GM08714 (cell line): ENCODE data around the gene ITM2A.

Experiments
- H3K4me3 ChIP-seq: fragments of 200-500 bp; sonication (Bioruptor generic); 2 replicates; pipeline ENCODE4 v1.5.1; 2014; ENCODE audit warnings: mild to moderate bottlenecking, low read length, inconsistent platforms
- ZNF274 ChIP-seq: IDR thresholded peaks from 2 replicates; pipeline ENCODE4 v1.6.1; 2012; ENCODE audit warnings: mild to moderate bottlenecking, low read depth, low read length

Gene ITM2A

DNA sequence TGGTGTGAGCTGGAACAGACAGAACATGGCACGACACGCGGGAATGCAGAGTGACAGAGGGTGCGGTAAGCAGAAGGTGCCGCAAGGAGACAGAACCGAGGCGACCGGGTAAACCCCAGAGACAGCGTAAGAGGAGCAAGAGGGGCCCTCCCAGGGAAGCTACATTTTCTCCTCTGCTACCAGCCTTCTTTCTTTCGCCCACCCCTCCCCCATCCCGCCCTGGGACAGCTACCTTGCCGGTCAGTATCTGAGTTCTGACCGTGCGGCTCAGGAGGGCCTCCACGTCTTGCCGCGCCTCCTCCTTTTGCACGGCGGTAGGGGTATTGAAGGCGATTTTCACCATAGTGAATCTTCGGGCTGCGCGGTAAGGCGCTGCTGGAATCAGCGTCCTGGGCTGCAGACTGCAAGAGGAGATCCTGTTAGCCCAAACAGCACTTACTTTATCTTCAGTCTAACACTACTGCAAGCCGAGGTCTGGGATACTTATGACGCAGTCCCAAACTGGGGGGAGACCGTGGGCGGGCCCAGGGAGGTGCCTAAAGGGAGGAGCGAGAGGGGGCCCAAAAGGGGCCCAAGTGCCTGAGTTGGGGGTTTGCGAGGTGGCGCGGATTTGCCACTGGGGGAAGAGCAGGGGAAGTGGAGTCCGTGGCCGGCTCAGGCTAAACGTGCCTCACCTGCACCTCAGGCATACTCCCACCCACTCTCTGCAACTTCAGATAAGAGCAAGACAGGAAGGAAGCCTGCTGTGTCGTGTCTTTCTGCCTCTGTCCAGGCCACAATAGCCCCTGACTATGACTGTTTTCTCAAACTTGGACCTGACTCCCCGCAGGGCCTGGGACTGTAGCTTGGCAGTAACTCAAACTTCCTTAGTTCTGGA is at the start of gene ITM2A:
TSS of gene ITM2A (minus strand) at position 462 of the 877 bp plus-strand sequence. CDS start at position 343, 119 bp downstream.
- peak within 1 kb of the TSS; percentile 72 for H3K4me3 ChIP-seq
- no peak for TF ChIP-seq ZNF274

DNA sequence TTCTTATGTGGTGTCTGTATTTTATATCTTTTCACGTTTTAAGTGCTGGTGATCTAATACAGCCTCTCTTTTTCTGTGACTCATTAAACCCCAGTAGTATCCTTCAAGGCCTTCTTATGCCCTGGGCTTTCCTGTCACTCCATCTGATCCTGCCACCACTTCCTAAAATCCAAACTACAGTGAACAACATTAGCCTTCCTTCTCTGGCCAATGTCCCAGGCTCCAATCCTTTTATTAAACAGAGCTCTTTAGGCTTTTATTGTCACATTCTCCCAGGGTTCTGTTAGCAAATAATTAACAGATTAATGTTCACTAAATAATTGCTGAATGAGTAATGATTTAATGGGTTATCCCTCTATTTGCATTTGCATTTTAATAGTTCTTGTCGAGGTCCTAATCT is 47.9 kb upstream of the ITM2A start:
- TF ChIP-seq ZNF274, result no peak
- H3K4me3 ChIP-seq, result no peak overlapping the region

DNA sequence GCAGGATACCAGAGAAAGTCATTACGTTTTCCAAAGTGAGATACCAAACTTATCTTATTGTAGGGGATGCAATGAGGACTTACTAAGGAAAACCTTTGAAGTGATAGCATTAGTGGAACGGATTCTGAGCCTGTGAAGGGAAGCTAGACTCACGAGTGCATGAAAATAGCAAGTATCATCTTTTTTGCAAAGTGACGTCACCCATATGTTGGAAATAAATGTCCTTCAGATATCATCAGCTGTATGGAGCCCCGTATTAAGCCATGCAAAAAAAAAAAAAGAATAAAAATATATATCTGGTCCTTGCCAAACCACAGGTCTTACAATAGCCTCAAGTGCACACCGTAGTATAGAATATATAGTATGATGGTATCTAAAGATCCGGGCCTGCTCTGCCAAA is 46.8 kb upstream of the ITM2A start:
- H3K4me3 ChIP-seq, result no peak overlapping the region

DNA sequence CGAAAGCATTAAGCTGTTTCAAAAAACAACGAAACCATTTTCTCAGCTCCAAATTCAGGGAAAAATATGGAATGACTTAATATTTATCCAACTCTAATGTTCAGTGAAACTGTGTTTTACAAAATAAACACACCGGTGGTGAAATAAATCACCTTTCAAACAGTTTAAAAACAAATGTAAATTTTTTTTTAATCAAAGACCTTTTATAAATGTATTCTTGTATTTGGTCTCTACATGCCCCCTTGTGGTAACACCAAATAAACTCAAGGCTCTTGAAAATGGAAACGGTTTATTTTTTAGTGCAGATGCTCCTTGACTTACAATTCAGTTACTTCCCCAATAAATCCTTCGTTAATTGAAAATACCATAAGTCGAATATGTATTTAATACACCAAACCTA is 45.8 kb upstream of the ITM2A start:
- TF ChIP-seq ZNF274, result no peak
- H3K4me3 ChIP-seq, result no peak overlapping the region; the same call in 1 of the 2 replicates

More for the DNA sequence above, 46.8 kb upstream of the ITM2A start:
- no peak for TF ChIP-seq ZNF274

DNA sequence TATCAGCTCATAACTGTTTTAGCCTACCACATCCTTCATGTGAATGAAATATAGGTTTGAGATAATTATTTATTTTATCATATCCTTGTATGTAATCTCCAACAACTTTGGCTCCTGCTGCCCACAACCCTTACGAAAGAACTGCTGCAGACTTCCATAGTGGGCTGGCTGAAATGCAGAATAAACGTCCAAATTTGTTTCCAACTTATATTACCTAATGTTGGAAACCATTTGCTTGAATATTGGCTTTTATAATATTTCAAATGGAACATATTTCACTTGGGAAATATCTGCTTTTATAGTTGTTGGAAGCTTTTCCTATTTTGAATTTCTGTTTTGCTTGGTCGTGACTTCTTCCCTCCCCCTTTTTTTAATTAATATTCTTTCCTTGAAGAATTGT is 45.0 kb upstream of the ITM2A start:
- no peak overlapping the region for H3K4me3 ChIP-seq
- TF ChIP-seq ZNF274, result no peak

DNA sequence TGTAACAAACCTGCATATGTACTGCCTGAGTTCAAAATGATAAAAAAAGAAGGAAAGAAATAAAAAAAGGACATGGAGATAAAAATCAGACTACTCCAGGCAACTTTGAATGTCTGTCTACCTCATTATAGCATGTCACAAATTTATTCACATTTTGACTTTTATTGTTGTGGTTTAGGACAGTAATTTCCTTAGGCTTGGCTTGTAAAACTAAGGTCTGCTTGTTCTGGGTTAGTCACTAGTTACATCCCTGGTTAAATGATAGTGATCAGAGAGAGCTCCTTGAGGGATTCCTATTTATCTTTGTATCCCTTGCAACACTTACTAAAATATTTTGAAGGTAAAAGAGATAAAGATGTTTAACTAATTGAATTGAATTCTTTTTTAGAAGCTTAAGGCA is 42.5 kb upstream of the ITM2A start:
- no peak overlapping the region for H3K4me3 ChIP-seq
- no peak for TF ChIP-seq ZNF274

DNA sequence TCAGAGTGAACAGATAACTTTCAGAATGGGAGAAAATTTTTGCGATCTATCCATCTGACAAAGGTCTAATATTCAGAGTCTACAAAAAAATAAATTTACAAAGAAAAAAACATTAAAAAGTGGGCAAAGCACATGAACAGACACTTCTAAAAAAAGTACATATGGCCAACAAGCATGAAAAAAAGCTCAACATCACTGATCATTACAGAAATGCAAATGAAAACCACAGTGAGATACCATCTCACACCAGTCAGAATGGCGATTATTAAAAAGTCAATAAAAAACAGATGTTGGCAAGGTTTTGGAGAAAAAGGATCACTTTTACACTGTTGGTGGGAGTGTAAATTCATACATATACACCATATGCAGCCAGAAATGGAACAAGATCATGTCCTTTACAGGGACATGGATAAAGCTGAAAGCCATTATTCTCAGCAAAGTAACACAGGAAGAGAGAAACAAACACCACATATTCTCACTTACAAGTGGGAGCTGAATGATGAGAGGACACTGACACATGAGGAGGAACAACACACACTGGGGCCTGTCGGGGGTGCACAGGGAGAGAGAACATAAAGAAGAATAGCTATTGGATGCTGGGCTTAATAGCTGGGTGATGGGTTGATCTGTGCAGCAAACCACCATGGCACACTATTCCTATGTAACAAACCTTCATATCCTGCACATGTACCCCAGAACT is 41.6 kb upstream of the ITM2A start:
- TF ChIP-seq ZNF274, result no peak
- no peak overlapping the region for H3K4me3 ChIP-seq

DNA sequence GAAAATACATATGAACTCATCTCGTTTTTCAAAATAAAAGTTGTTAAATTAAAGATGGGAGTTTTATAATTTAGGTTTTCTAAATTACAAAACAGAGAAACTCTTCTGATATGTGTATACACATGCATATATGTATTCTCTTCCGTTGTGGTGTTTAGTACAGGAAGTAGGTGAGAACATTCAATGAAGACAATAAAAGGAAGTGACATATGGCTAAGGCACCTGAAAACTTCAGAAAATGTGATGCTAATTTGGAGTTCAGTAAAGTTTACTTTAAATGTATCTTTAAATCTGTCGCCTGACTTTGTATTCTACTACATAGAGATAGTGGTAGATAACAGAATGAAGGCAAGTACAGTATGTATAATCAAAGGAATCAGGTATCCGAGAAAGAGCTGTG is 33.5 kb upstream of the ITM2A start:
- TF ChIP-seq ZNF274, result no peak
- H3K4me3 ChIP-seq, result no peak overlapping the region

DNA sequence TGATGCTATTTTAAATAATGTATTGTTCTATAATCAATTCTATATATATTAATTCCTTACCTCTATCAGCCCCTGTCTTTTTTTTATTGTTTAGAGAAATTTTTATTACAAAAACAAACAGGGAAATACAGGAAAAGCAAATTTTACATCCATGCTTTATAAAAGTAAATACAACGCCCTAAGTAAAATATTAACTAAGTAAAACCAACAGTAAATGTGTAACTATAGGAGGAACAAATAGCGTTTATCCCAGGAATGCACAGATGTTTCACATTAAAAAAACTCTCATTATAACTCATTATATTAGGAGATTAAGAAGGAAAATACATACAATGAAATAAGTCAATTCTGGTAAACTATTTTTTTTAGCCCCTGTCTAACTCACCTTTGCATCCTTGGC is 8.2 kb upstream of the ITM2A start:
- no peak for TF ChIP-seq ZNF274
- H3K4me3 ChIP-seq, result no peak overlapping the region

DNA sequence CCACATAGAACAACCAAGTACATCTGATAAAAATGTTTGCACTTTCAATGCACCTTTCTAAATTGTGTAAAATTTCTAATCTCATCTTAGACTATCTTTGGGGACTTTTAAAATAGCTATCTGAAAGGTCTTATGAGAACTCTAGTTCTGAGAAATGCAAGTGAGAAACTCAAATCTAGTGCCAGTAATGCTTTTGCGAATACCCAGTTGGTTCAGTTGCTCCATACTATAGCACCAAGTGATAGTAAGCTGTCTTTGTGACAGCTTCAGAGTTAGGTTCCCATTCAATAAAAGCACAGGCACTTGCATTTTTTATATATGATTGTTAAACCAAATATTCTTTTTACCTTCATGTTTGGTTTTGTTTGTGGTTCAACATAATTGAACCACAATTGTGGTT is 4.5 kb upstream of the ITM2A start:
- H3K4me3 ChIP-seq, result no peak overlapping the region
- TF ChIP-seq ZNF274, result no peak

DNA sequence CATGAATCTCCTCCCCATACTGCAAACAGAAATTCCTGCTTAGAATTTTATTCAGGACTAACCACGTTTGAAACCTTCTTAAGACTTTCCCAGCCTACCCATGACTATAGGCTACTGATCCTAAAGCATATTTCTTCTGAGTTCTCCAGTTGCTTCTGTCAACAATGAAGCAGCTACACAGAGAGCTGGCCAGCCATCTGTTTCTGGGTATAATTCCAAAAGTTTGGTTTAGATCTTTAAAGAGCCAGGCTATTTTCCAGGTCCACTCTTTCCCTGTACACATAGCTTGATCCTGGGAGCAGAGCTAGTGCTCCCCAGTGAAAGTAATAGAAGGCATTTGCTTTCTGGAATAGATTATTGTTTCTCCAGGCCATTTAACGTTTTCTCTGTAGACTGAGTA is 4.0 kb upstream of the ITM2A start:
- no peak for TF ChIP-seq ZNF274
- no peak overlapping the region for H3K4me3 ChIP-seq

DNA sequence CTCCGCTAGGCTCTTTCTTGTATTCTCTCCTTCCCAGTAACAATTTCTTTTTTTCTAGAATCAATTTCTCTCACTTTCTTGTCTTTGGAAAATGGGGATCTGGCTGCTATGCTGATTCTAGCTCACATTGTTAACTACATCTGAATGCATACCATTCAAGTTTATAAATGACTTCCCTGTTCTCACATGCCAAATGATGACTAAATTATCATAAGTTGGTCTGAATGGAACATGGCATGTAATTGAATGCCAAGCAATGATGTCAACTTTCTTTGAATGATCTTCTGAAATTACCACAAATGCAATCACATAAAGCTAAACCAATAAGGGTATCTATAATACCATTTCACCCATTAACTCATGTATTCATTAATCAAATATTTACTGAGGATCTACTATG is 2.7 kb upstream of the ITM2A start:
- no peak for TF ChIP-seq ZNF274
- H3K4me3 ChIP-seq, result no peak overlapping the region

DNA sequence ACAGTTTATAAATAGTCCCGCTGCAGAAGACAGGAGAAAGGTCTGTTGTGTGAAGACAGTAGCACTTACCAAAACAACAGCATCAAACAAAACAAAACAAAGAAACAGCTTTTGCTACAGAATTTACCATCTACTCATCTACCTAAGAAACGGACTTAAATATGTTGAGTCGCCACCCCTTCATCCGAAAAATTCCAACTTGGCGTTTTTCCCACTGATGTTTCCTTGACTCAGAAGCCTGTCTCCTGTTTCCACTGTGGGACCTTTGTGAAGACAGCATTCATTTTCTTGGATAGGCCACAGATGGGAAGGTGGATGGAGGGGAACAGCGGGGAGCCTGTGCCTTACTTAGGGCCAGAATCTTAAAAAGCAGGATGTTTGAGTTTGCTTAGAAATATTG is 1.3 kb upstream of the ITM2A start:
- H3K4me3 ChIP-seq, result no peak overlapping the region
- no peak for TF ChIP-seq ZNF274

DNA sequence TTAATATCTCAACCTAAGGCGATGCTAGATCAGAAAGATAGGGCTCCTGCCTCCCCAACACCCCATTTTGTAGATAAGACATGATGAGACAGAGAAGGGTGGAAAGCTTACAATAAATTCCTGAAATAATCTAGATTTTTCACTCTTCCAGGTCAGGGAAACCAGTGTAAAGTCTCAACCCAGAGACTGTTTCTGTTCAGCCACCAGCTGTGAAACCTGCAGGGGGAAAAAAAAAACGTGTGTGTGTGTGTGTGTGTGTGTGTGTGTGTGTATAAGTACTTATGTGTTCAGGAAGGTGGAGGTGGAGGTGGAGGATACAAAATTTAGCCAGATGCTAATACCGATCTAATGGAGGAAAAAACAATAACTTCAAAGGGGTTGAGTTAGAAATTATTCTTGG is 773 bp upstream of the ITM2A start:
- no peak overlapping the region for H3K4me3 ChIP-seq
- no peak for TF ChIP-seq ZNF274

DNA sequence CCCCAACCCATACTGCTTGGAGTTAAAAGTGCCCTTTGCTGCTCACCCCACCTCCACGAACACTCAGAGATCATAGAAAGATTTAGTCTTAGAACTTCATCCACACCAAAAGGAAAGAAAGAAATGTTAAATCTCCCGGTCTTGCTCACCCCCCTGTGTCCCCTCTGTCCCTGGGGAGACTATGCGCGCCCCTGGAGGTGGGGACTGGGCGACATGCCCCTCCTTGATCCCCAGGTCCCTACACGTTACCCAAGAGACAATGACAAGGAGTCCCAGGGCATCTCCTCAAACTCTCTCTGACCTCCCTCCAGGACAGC is 620 bp downstream of the ITM2A start:
- peak overlapping the region; percentile 72 for H3K4me3 ChIP-seq
- no peak for TF ChIP-seq ZNF274
